Adrenal gland (tissue), 5 donors: ENCODE measurements around the gene CDHR2.

Experiments
- POLR2A ChIP-seq, 2 donors: fragments of 450-650 bp; IDR thresholded peaks; one replicate each; pipeline ENCODE4 v1.6.1; 2017; ENCODE audit warnings: antibody characterized with exemption in 2 of 2, mild to moderate bottlenecking in 2 of 2, moderate library complexity in 1 of 2
- TF ChIP-seq, protein P1 (sequence below), 6 experiments: fragments of 450-650 bp in 4 of 6; fragments of 200-600 bp in 2 of 6; sonication (generic) in 1 of 6; IDR thresholded peaks; 1 replicate in 5 of 6; 2 replicates in 1 of 6; pipeline versions ENCODE4 v1.5.1 to v1.8.0; 2016 to 2021; ENCODE audit warnings: antibody characterized with exemption in 6 of 6, mild to moderate bottlenecking in 2 of 6, moderate library complexity in 1 of 6
- donor health status: DM: no; HTN: no; CAD: no.

DNA sequence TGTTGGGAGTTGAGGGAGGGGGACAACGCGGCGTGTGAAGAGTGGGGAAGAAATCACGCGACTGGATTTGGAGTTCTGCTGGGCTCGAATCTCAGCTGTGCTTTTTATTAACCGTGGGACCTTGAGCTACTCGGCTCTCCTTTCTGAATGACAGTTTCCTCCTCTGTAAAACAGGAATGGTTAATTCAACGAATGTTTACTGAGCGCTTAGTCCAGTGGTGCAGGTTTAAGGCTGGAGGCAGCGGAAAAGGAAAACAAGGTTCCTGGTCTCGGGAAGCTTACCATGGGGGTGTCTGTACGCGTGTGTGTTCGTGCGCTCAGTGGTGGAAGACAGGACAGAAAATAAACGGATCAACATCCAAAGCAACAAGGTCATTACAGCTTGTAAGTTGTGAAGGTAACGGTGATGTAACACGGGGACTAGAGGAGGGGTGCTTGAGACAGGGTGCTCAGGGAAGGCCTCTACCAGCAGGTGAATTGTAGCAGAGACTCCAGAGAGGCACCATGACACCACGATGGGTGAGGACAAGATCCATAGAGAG, 81.6 kb downstream of the CDHR2 start:
- TF ChIP-seq, protein P1, sequence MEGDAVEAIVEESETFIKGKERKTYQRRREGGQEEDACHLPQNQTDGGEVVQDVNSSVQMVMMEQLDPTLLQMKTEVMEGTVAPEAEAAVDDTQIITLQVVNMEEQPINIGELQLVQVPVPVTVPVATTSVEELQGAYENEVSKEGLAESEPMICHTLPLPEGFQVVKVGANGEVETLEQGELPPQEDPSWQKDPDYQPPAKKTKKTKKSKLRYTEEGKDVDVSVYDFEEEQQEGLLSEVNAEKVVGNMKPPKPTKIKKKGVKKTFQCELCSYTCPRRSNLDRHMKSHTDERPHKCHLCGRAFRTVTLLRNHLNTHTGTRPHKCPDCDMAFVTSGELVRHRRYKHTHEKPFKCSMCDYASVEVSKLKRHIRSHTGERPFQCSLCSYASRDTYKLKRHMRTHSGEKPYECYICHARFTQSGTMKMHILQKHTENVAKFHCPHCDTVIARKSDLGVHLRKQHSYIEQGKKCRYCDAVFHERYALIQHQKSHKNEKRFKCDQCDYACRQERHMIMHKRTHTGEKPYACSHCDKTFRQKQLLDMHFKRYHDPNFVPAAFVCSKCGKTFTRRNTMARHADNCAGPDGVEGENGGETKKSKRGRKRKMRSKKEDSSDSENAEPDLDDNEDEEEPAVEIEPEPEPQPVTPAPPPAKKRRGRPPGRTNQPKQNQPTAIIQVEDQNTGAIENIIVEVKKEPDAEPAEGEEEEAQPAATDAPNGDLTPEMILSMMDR (IDR thresholded peaks at IDR 0.05), result no peak
- no peak for TF ChIP-seq POLR2A (IDR thresholded peaks at IDR 0.05)
